ENCODE results near the gene ECHS1. TPM values are rescaled to one million over a fixed set of nuclear protein-coding genes. Genes with fewer than 3 reads are reported as not detected.

Gene ECHS1
- total and polyA plus RNA-seq, 9 of the 15 experiments (the other 6 are each of a cell fraction or from before 2014, with no cell fraction given), result 16.6 to 100 (median 68.1) TPM

DNA sequence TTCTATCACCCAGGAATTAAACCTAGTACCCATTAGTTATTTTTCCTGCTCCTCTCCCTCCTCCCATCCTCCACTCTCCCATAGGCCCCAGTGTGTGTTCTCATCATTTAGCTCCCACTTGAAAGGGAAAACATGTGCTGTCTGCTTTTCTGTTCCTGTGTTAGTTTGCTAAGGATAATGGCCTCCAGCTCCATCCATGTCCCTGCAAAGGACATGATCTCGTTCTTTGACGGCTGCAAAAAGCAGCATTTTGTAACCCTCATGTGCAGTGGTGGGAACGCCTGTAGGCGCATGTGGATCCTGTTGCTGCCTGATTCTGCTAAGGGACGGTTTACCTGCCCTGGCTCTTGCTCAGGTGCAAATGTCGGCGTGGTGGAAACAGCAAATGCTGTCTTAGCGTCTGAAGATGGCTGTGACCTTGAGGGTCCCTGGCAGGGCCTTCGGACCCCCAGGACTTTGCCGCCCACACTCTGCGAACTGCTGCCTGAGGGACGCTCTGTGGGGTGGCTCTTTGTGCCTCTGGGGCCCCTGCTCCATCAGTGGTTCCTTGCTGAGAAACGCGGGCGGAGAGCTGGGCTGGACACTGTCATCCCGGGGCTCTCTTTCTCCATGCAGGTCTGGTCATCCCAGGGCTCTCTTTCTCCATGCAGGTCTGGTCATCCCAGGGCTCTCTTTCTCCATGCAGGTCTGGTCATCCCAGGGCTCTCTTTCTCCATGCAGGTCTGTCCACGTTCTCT lies 15.2 kb upstream of the ECHS1 start (continued):
- TF ChIP-seq NR2C2 (CRISPR knock-in tag; IDR thresholded peaks at IDR 0.05) (no peak), NR2C2 (tag; IDR thresholded peaks at IDR 0.05) (peak; percentile 55), MIER1 (IDR thresholded peaks at IDR 0.05; ENCODE audit: low read depth) (no peak), FOXA1 (IDR thresholded peaks at IDR 0.05; ENCODE audit: borderline replicate concordance) (no peak), ARNT (IDR thresholded peaks at IDR 0.05) (peak; percentile 35 to 57; a peak in 2 of 4 replicates), CEBPB (tag; IDR thresholded peaks at IDR 0.05) (no peak), NEUROD1 (IDR thresholded peaks at IDR 0.05; ENCODE audit: borderline replicate concordance, low read depth, low read length, partially characterized antibody) (peak; percentile 40), ZEB2 (IDR thresholded peaks at IDR 0.05) (peak; percentile 95), CBX3 (IDR thresholded peaks at IDR 0.05; ENCODE audit: borderline replicate concordance in 1 of 2, low read length in 2 of 2) (peak in 1 of 2 experiments; percentile 40; a peak in 1 of 3 replicates), TCF3 (CRISPR knock-in tag; IDR thresholded peaks at IDR 0.05) (no peak), JUND (IDR thresholded peaks at IDR 0.05; ENCODE audit: borderline replicate concordance, low read depth, low read length) (peak; percentile 21; the same call in 1 of the 2 replicates), JUND (tag; IDR thresholded peaks at IDR 0.05; ENCODE audit: borderline replicate concordance, low read depth, low read length) (no peak), HLTF (IDR thresholded peaks at IDR 0.05) (no peak), ZNF143 (CRISPR knock-in tag; IDR thresholded peaks at IDR 0.05) (no peak), TAF7 (tag; IDR thresholded peaks at IDR 0.05) (peak; percentile 66), EWSR1 (IDR thresholded peaks at IDR 0.05; ENCODE audit: borderline replicate concordance, low read depth, partially characterized antibody) (no peak)
- TF ChIP-seq, protein P1, sequence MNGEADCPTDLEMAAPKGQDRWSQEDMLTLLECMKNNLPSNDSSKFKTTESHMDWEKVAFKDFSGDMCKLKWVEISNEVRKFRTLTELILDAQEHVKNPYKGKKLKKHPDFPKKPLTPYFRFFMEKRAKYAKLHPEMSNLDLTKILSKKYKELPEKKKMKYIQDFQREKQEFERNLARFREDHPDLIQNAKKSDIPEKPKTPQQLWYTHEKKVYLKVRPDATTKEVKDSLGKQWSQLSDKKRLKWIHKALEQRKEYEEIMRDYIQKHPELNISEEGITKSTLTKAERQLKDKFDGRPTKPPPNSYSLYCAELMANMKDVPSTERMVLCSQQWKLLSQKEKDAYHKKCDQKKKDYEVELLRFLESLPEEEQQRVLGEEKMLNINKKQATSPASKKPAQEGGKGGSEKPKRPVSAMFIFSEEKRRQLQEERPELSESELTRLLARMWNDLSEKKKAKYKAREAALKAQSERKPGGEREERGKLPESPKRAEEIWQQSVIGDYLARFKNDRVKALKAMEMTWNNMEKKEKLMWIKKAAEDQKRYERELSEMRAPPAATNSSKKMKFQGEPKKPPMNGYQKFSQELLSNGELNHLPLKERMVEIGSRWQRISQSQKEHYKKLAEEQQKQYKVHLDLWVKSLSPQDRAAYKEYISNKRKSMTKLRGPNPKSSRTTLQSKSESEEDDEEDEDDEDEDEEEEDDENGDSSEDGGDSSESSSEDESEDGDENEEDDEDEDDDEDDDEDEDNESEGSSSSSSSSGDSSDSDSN (IDR thresholded peaks at IDR 0.05; ENCODE audit: borderline replicate concordance in 1 of 2, low read depth in 2 of 2, low read length in 2 of 2), result 0 out of 4 replicates have a peak, but pooled peaks of 1 of the 2 experiments have one; percentile 18
- TF ChIP-seq, protein P2, sequence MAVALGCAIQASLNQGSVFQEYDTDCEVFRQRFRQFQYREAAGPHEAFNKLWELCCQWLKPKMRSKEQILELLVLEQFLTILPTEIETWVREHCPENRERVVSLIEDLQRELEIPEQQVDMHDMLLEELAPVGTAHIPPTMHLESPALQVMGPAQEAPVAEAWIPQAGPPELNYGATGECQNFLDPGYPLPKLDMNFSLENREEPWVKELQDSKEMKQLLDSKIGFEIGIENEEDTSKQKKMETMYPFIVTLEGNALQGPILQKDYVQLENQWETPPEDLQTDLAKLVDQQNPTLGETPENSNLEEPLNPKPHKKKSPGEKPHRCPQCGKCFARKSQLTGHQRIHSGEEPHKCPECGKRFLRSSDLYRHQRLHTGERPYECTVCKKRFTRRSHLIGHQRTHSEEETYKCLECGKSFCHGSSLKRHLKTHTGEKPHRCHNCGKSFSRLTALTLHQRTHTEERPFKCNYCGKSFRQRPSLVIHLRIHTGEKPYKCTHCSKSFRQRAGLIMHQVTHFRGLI (CRISPR knock-in tag; IDR thresholded peaks at IDR 0.05), result no peak
- TF ChIP-seq, protein P3, sequence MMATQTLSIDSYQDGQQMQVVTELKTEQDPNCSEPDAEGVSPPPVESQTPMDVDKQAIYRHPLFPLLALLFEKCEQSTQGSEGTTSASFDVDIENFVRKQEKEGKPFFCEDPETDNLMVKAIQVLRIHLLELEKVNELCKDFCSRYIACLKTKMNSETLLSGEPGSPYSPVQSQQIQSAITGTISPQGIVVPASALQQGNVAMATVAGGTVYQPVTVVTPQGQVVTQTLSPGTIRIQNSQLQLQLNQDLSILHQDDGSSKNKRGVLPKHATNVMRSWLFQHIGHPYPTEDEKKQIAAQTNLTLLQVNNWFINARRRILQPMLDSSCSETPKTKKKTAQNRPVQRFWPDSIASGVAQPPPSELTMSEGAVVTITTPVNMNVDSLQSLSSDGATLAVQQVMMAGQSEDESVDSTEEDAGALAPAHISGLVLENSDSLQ (IDR thresholded peaks at IDR 0.05), result no peak
- TF ChIP-seq, protein P4, sequence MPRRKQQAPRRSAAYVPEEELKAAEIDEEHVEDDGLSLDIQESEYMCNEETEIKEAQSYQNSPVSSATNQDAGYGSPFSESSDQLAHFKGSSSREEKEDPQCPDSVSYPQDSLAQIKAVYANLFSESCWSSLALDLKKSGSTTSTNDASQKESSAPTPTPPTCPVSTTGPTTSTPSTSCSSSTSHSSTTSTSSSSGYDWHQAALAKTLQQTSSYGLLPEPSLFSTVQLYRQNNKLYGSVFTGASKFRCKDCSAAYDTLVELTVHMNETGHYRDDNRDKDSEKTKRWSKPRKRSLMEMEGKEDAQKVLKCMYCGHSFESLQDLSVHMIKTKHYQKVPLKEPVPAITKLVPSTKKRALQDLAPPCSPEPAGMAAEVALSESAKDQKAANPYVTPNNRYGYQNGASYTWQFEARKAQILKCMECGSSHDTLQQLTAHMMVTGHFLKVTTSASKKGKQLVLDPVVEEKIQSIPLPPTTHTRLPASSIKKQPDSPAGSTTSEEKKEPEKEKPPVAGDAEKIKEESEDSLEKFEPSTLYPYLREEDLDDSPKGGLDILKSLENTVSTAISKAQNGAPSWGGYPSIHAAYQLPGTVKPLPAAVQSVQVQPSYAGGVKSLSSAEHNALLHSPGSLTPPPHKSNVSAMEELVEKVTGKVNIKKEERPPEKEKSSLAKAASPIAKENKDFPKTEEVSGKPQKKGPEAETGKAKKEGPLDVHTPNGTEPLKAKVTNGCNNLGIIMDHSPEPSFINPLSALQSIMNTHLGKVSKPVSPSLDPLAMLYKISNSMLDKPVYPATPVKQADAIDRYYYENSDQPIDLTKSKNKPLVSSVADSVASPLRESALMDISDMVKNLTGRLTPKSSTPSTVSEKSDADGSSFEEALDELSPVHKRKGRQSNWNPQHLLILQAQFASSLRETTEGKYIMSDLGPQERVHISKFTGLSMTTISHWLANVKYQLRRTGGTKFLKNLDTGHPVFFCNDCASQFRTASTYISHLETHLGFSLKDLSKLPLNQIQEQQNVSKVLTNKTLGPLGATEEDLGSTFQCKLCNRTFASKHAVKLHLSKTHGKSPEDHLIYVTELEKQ (CRISPR knock-in tag; IDR thresholded peaks at IDR 0.05), result no peak
